Esophagus mucosa (tissue), 1 donor: ENCODE measurements around the gene MICALL2. TPM values are rescaled to one million over a fixed set of nuclear protein-coding genes. Genes with fewer than 3 reads are reported as not detected.

Source experiments
- ATAC-seq: fragments of 200-7000 bp; cut with Tn5 transposase; one replicate; pipeline ENCODE4 v1.9.1; 2020
- total RNA-seq: library from RNA; stranded (reverse); gene quantifications from one replicate; pipeline ENCODE4 v1.2.4, GENCODE V29; 2023
- donor health status: DM: yes; HTN: yes; CAD: no.

MICALL2 gene
- total RNA-seq, 1 donor from 2014 or later = 16.1 TPM

- ATAC-seq = peak; percentile 9
Observed at GRCh38 chr7:1466524-1467271, 7.4 kb upstream of the MICALL2 start.

GRCh38 chr7:1464694-1465093, 5.4 kb upstream of the MICALL2 start:
- no peak for ATAC-seq

GRCh38 chr7:1463676-1464223, 4.5 kb upstream of the MICALL2 start:
- ATAC-seq = no peak

GRCh38 chr7:1461646-1462375, 2.5 kb upstream of the MICALL2 start:
- no peak for ATAC-seq

GRCh38 chr7:1460821-1461645, 1.8 kb upstream of the MICALL2 start:
- ATAC-seq = no peak

- no peak for ATAC-seq
Observed at GRCh38 chr7:1459920-1460820, 900 bp upstream of the MICALL2 start.

- ATAC-seq = peak; percentile 92
Observed at GRCh38 chr7:1459512-1459892, 232 bp upstream of the MICALL2 start.

- ATAC-seq = no peak
Observed at GRCh38 chr7:1457949-1458682, 1.2 kb downstream of the MICALL2 start.

GRCh38 chr7:1457059-1457948, 2.0 kb downstream of the MICALL2 start:
- no peak for ATAC-seq

- ATAC-seq = no peak
Observed at GRCh38 chr7:1455955-1456354, 3.3 kb downstream of the MICALL2 start.

- ATAC-seq = peak; percentile 36
Observed at GRCh38 chr7:1455241-1455939, 3.9 kb downstream of the MICALL2 start.

- no peak for ATAC-seq
Observed at GRCh38 chr7:1454542-1454941, 4.7 kb downstream of the MICALL2 start.

- peak; percentile 54 for ATAC-seq
Observed at GRCh38 chr7:1452205-1452604, 7.1 kb downstream of the MICALL2 start.

- no peak for ATAC-seq
Observed at GRCh38 chr7:1450987-1451386, 8.3 kb downstream of the MICALL2 start.

- ATAC-seq = no peak
Observed at GRCh38 chr7:1450431-1450830, 8.8 kb downstream of the MICALL2 start.

- no peak for ATAC-seq
Observed at GRCh38 chr7:1449951-1450350, 9.3 kb downstream of the MICALL2 start.

GRCh38 chr7:1449501-1449900, 9.8 kb downstream of the MICALL2 start:
- no peak for ATAC-seq

GRCh38 chr7:1448958-1449357, 10.3 kb downstream of the MICALL2 start:
- no peak for ATAC-seq

GRCh38 chr7:1447551-1448244, 11.6 kb downstream of the MICALL2 start:
- no peak for ATAC-seq
